ENCODE measurements around the gene SRPK2. TPM values are rescaled to one million over a fixed set of nuclear protein-coding genes. Genes with fewer than 3 reads are reported as not detected.

The SRPK2 gene
- polyA plus RNA-seq, 4 donors: 12.2 to 24.7 (median 14.1) TPM

GRCh38 chr7:105163718-105164117 lies 225.0 kb downstream of the SRPK2 start:
- DNase-seq (no peak), FAIRE-seq (no peak)
- Histone ChIP-seq H3K4me1 (ENCODE audit: control insufficient read depth in 3 of 3, insufficient read depth in 2 of 3, low read depth in 1 of 3, low read length in 2 of 3) (no peaks in the 10 kb centered on the region), H3K4me3 (ENCODE audit: low read depth in 1 of 3, low read length in 3 of 3) (no peak overlapping the region), H3K27me3 (ENCODE audit: control insufficient read depth in 3 of 3, insufficient read depth in 3 of 3, low read length in 3 of 3) (no peaks in the 10 kb centered on the region), H3K9me3 (ENCODE audit: control insufficient read depth in 2 of 2, insufficient read depth in 1 of 2, low read depth in 1 of 2, low read length in 1 of 2) (no peaks in the 10 kb centered on the region), H3K36me3 (ENCODE audit: control insufficient read depth in 3 of 3, insufficient read depth in 2 of 3, low read depth in 1 of 3, low read length in 3 of 3) (peaks cover 2 to 13% (median 3%) of the 10 kb centered on the region in 3 donors), H3K27ac (ENCODE audit: low read depth in 1 of 3, low read length in 2 of 3) (no peak overlapping the region)
- WGBS, 3 donors: 94 to 97% (median 97%) methylated on average over 8 of the region's 8 CpGs

- H3K4me1 ChIP-seq (ENCODE audit: control insufficient read depth in 3 of 3, insufficient read depth in 2 of 3, low read depth in 1 of 3, low read length in 2 of 3): no peaks in the 10 kb centered on the region
- no peak overlapping the region for H3K4me3 ChIP-seq (ENCODE audit: low read depth in 1 of 3, low read length in 3 of 3)
- H3K27ac ChIP-seq (ENCODE audit: low read depth in 1 of 3, low read length in 2 of 3): no peak overlapping the region
- H3K36me3 ChIP-seq (ENCODE audit: control insufficient read depth in 3 of 3, insufficient read depth in 2 of 3, low read depth in 1 of 3, low read length in 3 of 3): peaks cover 2 to 12% (median 3%) of the 10 kb centered on the region in 3 donors
- no peaks in the 10 kb centered on the region for H3K9me3 ChIP-seq (ENCODE audit: control insufficient read depth in 2 of 2, insufficient read depth in 1 of 2, low read depth in 1 of 2, low read length in 1 of 2)
- FAIRE-seq (no peak), DNase-seq (no peak)
- no peaks in the 10 kb centered on the region for H3K27me3 ChIP-seq (ENCODE audit: control insufficient read depth in 3 of 3, insufficient read depth in 3 of 3, low read length in 3 of 3)
- WGBS, 3 donors: 74 to 98% (median 93%) methylated on average over 1 of the region's 1 CpG
Observed at GRCh38 chr7:105161366-105161765, 227.4 kb downstream of the SRPK2 start.

GRCh38 chr7:105157278-105157677 lies 231.4 kb downstream of the SRPK2 start:
- Histone ChIP-seq H3K36me3 (ENCODE audit: control insufficient read depth in 3 of 3, insufficient read depth in 2 of 3, low read depth in 1 of 3, low read length in 3 of 3) (peaks cover 0 to 10% (median 3%) of the 10 kb centered on the region in 3 donors), H3K27ac (ENCODE audit: low read depth in 1 of 3, low read length in 2 of 3) (no peak overlapping the region), H3K9me3 (ENCODE audit: control insufficient read depth in 2 of 2, insufficient read depth in 1 of 2, low read depth in 1 of 2, low read length in 1 of 2) (no peaks in the 10 kb centered on the region), H3K4me1 (ENCODE audit: control insufficient read depth in 3 of 3, insufficient read depth in 2 of 3, low read depth in 1 of 3, low read length in 2 of 3) (no peaks in the 10 kb centered on the region), H3K4me3 (ENCODE audit: low read depth in 1 of 3, low read length in 3 of 3) (no peak overlapping the region), H3K27me3 (ENCODE audit: control insufficient read depth in 3 of 3, insufficient read depth in 3 of 3, low read length in 3 of 3) (no peaks in the 10 kb centered on the region)
- DNase-seq: no peak
- FAIRE-seq: no peak
- WGBS, 3 donors: 83 to 91% (median 86%) methylated on average over 3 of the region's 3 CpGs

GRCh38 chr7:105156731-105157130 lies 232.0 kb downstream of the SRPK2 start:
- no peak overlapping the region for H3K27ac ChIP-seq (ENCODE audit: low read depth in 1 of 3, low read length in 2 of 3)
- no peaks in the 10 kb centered on the region for H3K4me1 ChIP-seq (ENCODE audit: control insufficient read depth in 3 of 3, insufficient read depth in 2 of 3, low read depth in 1 of 3, low read length in 2 of 3)
- peaks cover 0 to 7% (median 3%) of the 10 kb centered on the region in 3 donors for H3K36me3 ChIP-seq (ENCODE audit: control insufficient read depth in 3 of 3, insufficient read depth in 2 of 3, low read depth in 1 of 3, low read length in 3 of 3)
- H3K9me3 ChIP-seq (ENCODE audit: control insufficient read depth in 2 of 2, insufficient read depth in 1 of 2, low read depth in 1 of 2, low read length in 1 of 2): no peaks in the 10 kb centered on the region
- no peaks in the 10 kb centered on the region for H3K27me3 ChIP-seq (ENCODE audit: control insufficient read depth in 3 of 3, insufficient read depth in 3 of 3, low read length in 3 of 3)
- H3K4me3 ChIP-seq (ENCODE audit: low read depth in 1 of 3, low read length in 3 of 3): no peak overlapping the region
- FAIRE-seq (no peak), DNase-seq (no peak)
- 96% methylated on average over 2 of the region's 2 CpGs for WGBS, 3 donors

GRCh38 chr7:105154084-105154483 lies 234.6 kb downstream of the SRPK2 start:
- Histone ChIP-seq H3K27me3 (ENCODE audit: control insufficient read depth in 3 of 3, insufficient read depth in 3 of 3, low read length in 3 of 3) (no peaks in the 10 kb centered on the region), H3K27ac (ENCODE audit: low read depth in 1 of 3, low read length in 2 of 3) (no peak overlapping the region), H3K36me3 (ENCODE audit: control insufficient read depth in 3 of 3, insufficient read depth in 2 of 3, low read depth in 1 of 3, low read length in 3 of 3) (peaks cover 0 to 5% (median 3%) of the 10 kb centered on the region in 3 donors), H3K9me3 (ENCODE audit: control insufficient read depth in 2 of 2, insufficient read depth in 1 of 2, low read depth in 1 of 2, low read length in 1 of 2) (no peaks in the 10 kb centered on the region), H3K4me3 (ENCODE audit: low read depth in 1 of 3, low read length in 3 of 3) (no peak overlapping the region), H3K4me1 (ENCODE audit: control insufficient read depth in 3 of 3, insufficient read depth in 2 of 3, low read depth in 1 of 3, low read length in 2 of 3) (no peaks in the 10 kb centered on the region)
- DNase-seq (no peak), FAIRE-seq (no peak)
- WGBS, 3 donors: 62 to 73% (median 67%) methylated on average over 2 of the region's 2 CpGs

DNA sequence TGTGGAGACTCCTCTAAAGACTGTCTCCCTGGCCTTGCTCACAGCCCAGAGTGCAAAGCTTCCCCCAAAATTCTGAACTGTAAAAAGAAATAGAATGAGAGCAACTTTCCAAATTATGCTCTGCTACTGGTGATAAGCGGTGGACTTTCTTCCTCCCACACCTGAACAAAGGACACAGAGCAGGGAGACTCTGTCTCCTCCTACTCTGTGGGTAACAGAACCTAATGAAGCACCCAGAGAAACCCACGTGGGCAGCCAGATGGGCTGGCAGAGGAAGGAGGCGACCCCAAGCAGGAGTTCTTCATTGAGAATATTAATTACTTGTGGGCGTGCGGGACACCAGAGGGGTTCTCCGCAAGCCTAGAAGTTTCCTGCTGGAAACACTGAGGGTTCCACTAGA lies 235.2 kb downstream of the SRPK2 start:
- Histone ChIP-seq H3K4me3 (ENCODE audit: low read depth in 1 of 3, low read length in 3 of 3) (no peak overlapping the region), H3K36me3 (ENCODE audit: control insufficient read depth in 3 of 3, insufficient read depth in 2 of 3, low read depth in 1 of 3, low read length in 3 of 3) (peaks cover 0 to 5% (median 3%) of the 10 kb centered on the region in 3 donors), H3K27me3 (ENCODE audit: control insufficient read depth in 3 of 3, insufficient read depth in 3 of 3, low read length in 3 of 3) (no peaks in the 10 kb centered on the region), H3K27ac (ENCODE audit: low read depth in 1 of 3, low read length in 2 of 3) (no peak overlapping the region), H3K4me1 (ENCODE audit: control insufficient read depth in 3 of 3, insufficient read depth in 2 of 3, low read depth in 1 of 3, low read length in 2 of 3) (no peaks in the 10 kb centered on the region), H3K9me3 (ENCODE audit: control insufficient read depth in 2 of 2, insufficient read depth in 1 of 2, low read depth in 1 of 2, low read length in 1 of 2) (no peaks in the 10 kb centered on the region)
- DNase-seq (no peak), FAIRE-seq (no peak)
- WGBS, 3 donors: 70 to 76% (median 76%) methylated on average over 6 of the region's 6 CpGs

- WGBS, 3 donors: 88 to 93% (median 91%) methylated on average over 3 of the region's 3 CpGs
- Histone ChIP-seq H3K27ac (ENCODE audit: low read depth in 1 of 3, low read length in 2 of 3) (no peak overlapping the region), H3K27me3 (ENCODE audit: control insufficient read depth in 3 of 3, insufficient read depth in 3 of 3, low read length in 3 of 3) (no peaks in the 10 kb centered on the region), H3K9me3 (ENCODE audit: control insufficient read depth in 2 of 2, insufficient read depth in 1 of 2, low read depth in 1 of 2, low read length in 1 of 2) (no peaks in the 10 kb centered on the region), H3K4me1 (ENCODE audit: control insufficient read depth in 3 of 3, insufficient read depth in 2 of 3, low read depth in 1 of 3, low read length in 2 of 3) (no peaks in the 10 kb centered on the region), H3K4me3 (ENCODE audit: low read depth in 1 of 3, low read length in 3 of 3) (no peak overlapping the region), H3K36me3 (ENCODE audit: control insufficient read depth in 3 of 3, insufficient read depth in 2 of 3, low read depth in 1 of 3, low read length in 3 of 3) (peaks cover 0 to 4% (median 3%) of the 10 kb centered on the region in 3 donors)
- FAIRE-seq (no peak), DNase-seq (no peak)
Observed at GRCh38 chr7:105151152-105151551, 237.6 kb downstream of the SRPK2 start.

DNA sequence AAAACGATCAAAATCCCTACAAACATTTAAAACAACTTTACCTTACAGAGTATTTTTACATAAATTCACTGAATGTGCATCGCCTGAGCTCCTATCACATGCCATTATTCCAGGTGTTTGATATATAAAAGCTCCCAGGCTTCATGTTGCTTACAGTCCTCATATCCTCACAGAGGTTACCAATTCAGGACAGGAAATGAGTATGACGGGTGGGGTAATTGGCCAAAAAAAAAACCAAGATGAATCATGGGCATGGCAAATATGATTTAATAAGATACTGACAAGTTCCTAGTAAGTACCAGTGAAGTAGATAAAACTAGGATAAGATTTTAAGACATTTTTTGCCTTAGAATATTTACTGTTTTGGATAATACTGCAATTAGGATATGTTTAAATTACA lies 238.9 kb downstream of the SRPK2 start:
- no peak for DNase-seq
- no peak overlapping the region for H3K4me3 ChIP-seq (ENCODE audit: low read depth in 1 of 3, low read length in 3 of 3)
- no peak for FAIRE-seq
- H3K9me3 ChIP-seq (ENCODE audit: control insufficient read depth in 2 of 2, insufficient read depth in 1 of 2, low read depth in 1 of 2, low read length in 1 of 2): no peaks in the 10 kb centered on the region
- no peaks in the 10 kb centered on the region for H3K27me3 ChIP-seq (ENCODE audit: control insufficient read depth in 3 of 3, insufficient read depth in 3 of 3, low read length in 3 of 3)
- no peaks in the 10 kb centered on the region for H3K4me1 ChIP-seq (ENCODE audit: control insufficient read depth in 3 of 3, insufficient read depth in 2 of 3, low read depth in 1 of 3, low read length in 2 of 3)
- WGBS, 3 donors: 77 to 82% (median 80%) methylated on average over 3 of the region's 3 CpGs
- H3K36me3 ChIP-seq (ENCODE audit: control insufficient read depth in 3 of 3, insufficient read depth in 2 of 3, low read depth in 1 of 3, low read length in 3 of 3): peaks cover 0 to 2% (median 0%) of the 10 kb centered on the region in 3 donors
- no peak overlapping the region for H3K27ac ChIP-seq (ENCODE audit: low read depth in 1 of 3, low read length in 2 of 3)

GRCh38 chr7:105141068-105141467 lies 247.7 kb downstream of the SRPK2 start:
- no peaks in the 10 kb centered on the region for H3K4me1 ChIP-seq (ENCODE audit: control insufficient read depth in 3 of 3, insufficient read depth in 2 of 3, low read depth in 1 of 3, low read length in 2 of 3)
- no peaks in the 10 kb centered on the region for H3K9me3 ChIP-seq (ENCODE audit: control insufficient read depth in 2 of 2, insufficient read depth in 1 of 2, low read depth in 1 of 2, low read length in 1 of 2)
- H3K36me3 ChIP-seq (ENCODE audit: control insufficient read depth in 3 of 3, insufficient read depth in 2 of 3, low read depth in 1 of 3, low read length in 3 of 3): peaks cover 0 to 28% (median 2%) of the 10 kb centered on the region in 3 donors
- DNase-seq (peak in 1 of 2 donors; percentile 23), FAIRE-seq (no peak)
- 72 to 89% (median 88%) methylated on average over 6 of the region's 6 CpGs for WGBS, 3 donors
- no peaks in the 10 kb centered on the region for H3K27me3 ChIP-seq (ENCODE audit: control insufficient read depth in 3 of 3, insufficient read depth in 3 of 3, low read length in 3 of 3)
- no peak overlapping the region for H3K4me3 ChIP-seq (ENCODE audit: low read depth in 1 of 3, low read length in 3 of 3)
- H3K27ac ChIP-seq (ENCODE audit: low read depth in 1 of 3, low read length in 2 of 3): no peak overlapping the region
